CD4-positive, alpha-beta T cell treated with Interleukin-12 subunit alpha and Interleukin-12 subunit beta, for 1 hour (primary cell): Measurements from ENCODE around the gene SCLT1.
A peak's percentile ranks its signal among the peaks of the same experiment; 100 is the strongest.

ENCODE experiments used
- DNase-seq: peaks from one replicate; pipeline ENCODE4 v3.0.0-alpha.2; 2020

Gene SCLT1

GRCh38 chr4:128955751-128956150 lies 137.6 kb downstream of the SCLT1 start:
- DNase-seq = no peak

DNA sequence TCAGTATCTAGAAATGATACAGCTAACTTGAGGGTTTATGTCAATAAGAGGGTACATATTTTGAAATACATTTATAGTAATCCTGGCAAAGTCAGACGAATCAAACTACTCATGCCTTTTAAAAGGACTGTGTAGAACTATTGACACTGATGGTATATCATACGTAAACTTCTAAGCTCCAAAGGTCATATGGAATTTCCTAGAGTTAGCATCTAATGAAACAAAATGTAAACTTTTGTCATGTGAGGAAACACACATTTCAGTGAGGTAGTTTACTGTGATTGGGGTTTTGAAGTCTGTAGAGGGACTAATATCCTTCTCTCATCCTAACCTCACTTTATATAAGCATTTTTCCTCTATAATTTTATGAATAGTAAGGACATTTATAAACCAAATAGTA lies 138.4 kb downstream of the SCLT1 start:
- DNase-seq = no peak

GRCh38 chr4:128951316-128951715 lies 142.0 kb downstream of the SCLT1 start:
- no peak for DNase-seq

GRCh38 chr4:128950796-128951195 lies 142.5 kb downstream of the SCLT1 start:
- DNase-seq = no peak

GRCh38 chr4:128946916-128947315 lies 146.4 kb downstream of the SCLT1 start:
- no peak for DNase-seq

DNA sequence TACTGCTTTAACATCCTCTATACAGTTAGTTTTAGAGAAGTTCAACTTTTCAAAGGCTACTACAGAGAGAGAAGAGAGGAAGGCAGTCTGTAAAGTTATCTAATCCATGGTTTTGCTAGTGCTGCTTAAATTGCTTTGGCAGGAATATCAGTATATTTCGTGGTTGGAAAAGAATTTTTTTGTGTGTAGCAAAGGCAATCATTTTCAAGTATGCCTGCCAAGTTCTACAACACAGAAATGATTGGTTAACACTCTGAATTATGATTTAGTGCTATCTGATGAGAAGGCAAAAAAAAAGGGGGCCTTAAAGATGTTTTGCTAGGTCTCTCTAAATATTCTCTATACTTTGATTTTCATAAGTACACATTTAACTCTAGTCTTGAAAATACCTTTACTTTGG lies 150.7 kb downstream of the SCLT1 start:
- no peak for DNase-seq

DNA sequence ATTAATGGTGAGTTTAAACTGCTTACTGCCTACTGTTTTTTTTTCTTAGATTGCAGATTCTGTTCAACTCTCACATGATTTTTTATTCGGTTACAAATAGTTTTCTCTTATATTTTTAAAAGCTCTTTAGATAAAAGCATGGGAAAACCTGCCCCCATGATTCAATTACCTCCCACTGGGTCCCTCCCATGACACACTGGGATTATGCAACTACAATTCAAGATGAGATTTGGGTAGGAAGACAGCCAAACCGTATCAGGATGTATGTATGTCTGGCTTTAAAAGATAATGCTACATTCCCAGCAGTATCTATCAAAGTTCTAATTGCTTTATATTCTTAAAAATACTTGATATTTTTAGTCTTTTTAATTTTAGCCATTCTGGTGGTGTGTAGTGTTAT lies 152.4 kb downstream of the SCLT1 start:
- no peak for DNase-seq

DNA sequence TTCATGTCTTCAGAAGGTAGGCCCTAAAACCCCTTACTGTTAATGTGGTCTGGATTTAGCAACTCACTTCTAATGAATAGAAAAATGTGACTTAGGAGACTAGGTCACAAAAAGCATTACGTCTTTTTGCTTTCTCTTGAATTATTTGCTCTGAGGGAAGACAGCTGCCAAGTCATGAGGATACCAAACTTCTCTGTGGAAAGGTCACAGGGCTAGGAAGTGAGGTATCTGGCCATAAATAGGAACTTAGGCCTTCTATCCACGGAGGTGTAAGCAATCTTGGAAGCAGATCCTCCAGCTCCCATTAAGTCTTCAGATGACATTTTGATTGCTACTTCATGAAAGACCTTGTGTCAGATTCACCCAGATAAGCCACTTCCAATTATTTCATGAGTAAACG lies 163.3 kb downstream of the SCLT1 start:
- no peak for DNase-seq

DNA sequence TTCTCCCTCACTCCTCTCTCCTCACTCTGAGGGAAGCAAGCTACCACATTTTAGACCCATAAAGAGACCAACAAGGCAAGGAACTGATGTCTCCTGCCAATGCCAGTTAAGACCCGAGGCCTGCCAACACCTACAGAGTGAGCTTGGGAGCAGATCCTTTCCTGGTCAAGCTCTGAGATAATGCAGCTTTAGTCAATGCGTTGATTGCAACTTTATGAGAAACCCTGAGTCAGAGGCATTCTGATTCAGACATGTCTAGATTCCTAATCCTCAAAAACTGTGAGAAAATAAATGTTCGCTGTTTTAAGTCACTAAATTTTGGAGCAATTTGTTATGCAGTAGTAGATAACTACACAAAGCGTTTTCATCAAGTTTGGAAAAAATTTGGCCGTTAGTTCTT lies 168.4 kb downstream of the SCLT1 start:
- no peak for DNase-seq

- no peak for DNase-seq
These were observed 171.4 kb downstream of the SCLT1 start for GRCh38 chr4:128921954-128922353.

DNA sequence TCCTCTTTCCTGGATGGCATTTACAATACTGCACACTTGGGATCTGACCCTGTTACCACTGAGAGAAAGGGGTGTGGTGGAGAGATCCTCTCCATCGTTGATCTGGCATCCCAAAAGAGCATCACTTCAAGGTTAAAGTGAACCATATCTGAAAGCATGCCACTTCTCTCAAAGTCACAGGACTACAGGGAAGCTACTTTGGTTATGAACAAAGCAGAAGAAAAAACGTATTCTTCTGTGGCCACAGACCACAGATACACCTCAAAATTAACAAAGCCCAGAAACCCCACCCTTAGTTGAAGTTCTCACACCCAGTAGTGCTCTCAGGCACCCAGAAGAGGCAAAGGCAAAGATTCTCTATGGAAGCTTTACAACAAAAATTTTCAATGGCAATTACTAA lies 175.6 kb downstream of the SCLT1 start:
- DNase-seq = peak; percentile 12

- peak; percentile 29 for DNase-seq
These were observed 176.5 kb downstream of the SCLT1 start for GRCh38 chr4:128916832-128917231.

GRCh38 chr4:128915544-128915943 lies 177.8 kb downstream of the SCLT1 start:
- no peak for DNase-seq

DNA sequence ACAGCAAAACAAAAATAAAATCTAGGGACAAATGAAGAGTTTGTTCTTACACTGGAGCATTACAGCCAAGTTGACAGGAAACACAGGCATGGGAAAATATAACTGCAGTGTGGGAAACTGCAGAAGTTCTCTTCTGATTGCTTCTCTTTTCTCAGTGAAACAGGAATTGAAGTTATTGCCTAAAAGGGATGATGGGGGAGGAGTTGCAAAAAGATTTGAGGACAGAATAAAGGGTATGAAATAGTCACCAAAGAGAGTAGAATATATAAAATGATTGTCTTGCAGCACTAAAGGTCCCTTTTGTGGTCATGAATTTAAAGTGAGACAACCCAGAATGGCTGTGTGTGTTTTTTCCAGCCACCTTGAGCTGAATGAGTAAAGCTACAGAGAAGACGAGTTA lies 180.1 kb downstream of the SCLT1 start:
- no peak for DNase-seq

- DNase-seq = no peak
These were observed 184.6 kb downstream of the SCLT1 start for GRCh38 chr4:128908735-128909134.

- no peak for DNase-seq
These were observed 185.4 kb downstream of the SCLT1 start for GRCh38 chr4:128907981-128908380.

GRCh38 chr4:128906581-128906980 lies 186.8 kb downstream of the SCLT1 start:
- DNase-seq = no peak

GRCh38 chr4:128904821-128905220 lies 188.5 kb downstream of the SCLT1 start:
- no peak for DNase-seq

- no peak for DNase-seq
These were observed 212.7 kb downstream of the SCLT1 start for GRCh38 chr4:128880662-128881061.

DNA sequence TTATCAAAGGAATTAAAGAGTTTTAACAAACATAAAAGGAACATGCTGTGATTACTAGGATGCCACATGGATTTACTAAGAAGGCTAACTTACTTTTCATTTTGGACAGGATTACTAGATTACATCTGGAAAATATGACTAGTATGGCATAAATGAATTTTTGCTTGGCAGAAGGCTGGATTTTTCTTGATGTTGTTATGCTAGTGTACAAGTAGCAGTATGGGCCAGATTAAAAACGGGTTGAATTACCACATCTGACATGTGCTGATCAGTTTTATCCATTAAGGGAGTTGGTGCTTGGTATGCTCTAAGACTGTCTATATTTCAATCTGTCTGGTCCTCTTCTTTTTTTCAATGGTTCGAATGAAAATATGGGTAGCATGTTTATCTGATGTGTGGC lies 213.4 kb downstream of the SCLT1 start:
- DNase-seq = no peak

DNA sequence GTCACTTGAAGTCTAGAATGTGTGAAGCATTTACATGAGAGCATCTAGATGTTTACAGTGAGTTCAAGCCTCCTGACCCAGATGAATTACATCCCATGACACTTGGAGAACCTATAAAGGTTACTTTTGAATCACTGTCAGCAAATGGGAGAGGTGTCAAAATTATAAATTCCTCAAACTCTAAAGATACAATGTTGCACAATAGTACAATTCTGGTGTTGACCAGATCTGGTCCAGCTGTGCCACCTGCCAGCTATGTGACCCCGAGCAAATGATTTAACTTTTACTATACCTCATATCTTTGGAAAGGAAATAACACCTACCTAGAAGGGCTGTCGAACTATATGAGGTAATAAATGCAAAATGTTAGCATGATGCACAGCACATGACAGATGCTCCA lies 214.1 kb downstream of the SCLT1 start:
- no peak for DNase-seq

DNA sequence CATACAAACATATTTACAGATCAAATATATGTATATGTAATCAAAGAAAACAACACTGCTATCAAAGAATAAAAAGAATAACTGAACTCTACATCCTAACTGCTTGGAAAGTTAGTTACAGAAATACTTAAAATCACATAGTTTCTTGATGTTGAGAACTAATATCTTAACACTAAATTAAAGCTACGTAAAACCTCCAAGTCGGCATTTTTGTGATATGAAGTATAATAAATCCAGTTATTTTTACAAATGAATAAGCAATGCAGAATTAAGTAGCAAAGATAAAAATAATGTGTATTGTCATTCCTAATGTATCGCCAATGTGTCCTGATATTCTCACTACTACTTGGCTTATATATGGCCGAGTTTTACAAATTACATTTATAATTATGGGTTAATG lies 215.4 kb downstream of the SCLT1 start:
- no peak for DNase-seq

GRCh38 chr4:128876200-128876599 lies 217.1 kb downstream of the SCLT1 start:
- DNase-seq = no peak

DNA sequence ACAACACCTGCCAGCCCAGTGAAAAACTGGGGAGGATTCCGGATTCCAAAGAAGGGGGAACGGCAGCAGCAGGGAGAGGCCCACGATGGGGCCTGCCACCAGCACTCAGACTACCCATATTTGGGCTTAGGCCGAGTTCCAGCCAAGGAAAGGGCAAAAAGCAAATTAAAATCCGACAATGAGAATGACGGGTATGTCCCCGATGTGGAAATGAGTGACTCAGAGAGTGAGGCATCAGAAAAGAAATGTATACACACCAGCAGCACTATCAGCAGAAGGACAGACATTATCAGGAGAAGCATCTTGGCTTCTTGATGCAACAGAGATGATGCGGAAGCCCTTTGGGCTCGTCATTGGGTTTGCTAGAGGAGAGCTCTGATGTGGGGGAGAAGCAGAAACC lies 221.4 kb downstream of the SCLT1 start:
- DNase-seq = no peak

DNA sequence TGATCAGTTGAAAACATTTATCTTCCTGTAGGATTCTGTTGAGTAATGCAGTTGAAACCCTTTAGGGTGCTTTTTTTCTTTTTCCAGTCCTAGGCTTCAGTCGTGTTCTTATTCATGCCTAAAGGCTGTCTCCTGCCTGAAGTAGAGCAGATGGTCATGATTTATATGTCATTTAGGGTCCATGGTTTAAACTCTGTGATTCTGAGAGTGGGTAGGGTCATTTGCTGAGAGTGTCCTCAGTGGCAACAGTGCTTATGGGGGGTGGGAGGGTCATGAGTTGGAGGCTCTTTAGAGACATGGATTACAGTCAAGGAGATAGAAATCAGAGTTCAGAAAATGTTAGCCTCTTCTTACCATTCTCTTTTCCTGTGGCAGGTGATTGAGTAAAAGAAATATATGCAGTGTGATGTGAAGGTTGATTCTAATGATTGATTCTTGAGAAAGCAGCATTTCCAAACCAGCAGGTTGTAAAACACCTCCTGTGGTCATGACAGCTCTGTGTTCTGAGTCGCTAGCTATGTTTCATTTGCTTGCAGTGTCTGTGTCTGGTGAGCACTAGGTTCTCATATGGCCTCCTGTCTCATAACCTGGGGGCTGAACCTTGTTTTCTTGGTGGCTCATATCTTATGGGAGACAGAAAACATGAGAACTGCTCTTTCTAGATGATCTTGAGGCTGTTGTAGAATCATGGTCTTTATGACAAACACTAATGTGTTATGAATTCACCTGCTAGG lies 223.4 kb downstream of the SCLT1 start:
- no peak for DNase-seq

DNA sequence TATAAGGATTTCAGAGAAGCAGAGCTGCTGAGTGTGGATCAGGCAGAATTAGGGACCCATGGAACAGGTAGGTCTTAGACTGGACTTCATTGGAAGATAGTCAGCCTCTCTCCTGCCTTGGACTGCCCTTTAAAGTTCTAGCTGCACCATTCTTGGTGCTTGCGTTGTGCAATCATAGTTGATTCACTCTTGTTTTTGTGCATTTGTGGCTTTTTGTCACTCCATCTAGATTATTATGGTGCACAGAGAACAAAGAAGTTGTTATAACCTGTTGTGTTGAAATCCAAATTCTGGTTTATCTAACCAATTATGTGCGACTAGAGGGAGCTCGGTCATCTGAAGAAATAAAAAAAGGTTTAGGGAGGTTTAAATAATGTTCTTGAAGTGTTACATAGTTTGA lies 224.6 kb downstream of the SCLT1 start:
- no peak for DNase-seq
